ENCODE measurements around the gene RAB6C. TPM values are rescaled to one million over a fixed set of nuclear protein-coding genes. Genes with fewer than 3 reads are reported as not detected.
"Not testable (repeated sequence)": the region's sequence is repeated elsewhere in the genome, so short reads cannot be mapped to it uniquely, and the experiment has no call there.

The RAB6C gene
- total and polyA plus RNA-seq, 2 of the 8 experiments (the other 6 are each of a cell fraction or from before 2014, with no cell fraction given) = 0.03 to 0.09 TPM

DNA sequence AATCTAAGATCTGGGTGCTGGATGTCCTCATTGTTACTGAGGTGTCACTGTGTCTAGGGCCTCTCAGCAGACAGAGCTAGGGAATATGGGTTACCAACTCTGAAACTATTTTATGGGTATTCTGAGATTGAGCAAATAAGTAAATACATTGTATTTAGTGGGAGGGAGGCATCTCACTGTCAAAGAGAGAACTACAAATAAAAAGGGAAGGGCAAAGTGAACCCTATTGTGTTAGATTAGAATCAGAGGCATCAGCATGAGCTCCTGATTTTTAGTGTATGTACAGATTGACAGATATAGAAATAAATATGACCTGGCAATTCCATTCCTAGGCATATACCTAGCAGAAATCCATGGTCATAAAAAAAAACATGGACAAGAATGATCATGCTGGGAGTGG is 33.9 kb upstream of the RAB6C start:
- Histone ChIP-seq H2BK12ac (ENCODE audit: low read depth, low read length) (no peak overlapping the region), H2BK15ac (ENCODE audit: low read length) (no peak overlapping the region), H4K20me1 (replicated peaks in 1 of 2; ENCODE audit: control insufficient read depth in 1 of 2, insufficient read depth in 2 of 2, low read length in 2 of 2) (no peaks in the 10 kb centered on the region), H4K8ac (ENCODE audit: extremely low read depth, insufficient read depth, low read length) (no peak overlapping the region), H2BK120ac (replicated peaks; ENCODE audit: low read depth, low read length) (no peak overlapping the region), H2AK5ac (ENCODE audit: low read depth, low read length) (no peak overlapping the region), H3K23ac (ENCODE audit: insufficient read length) (no peak overlapping the region), H3K27ac (ENCODE audit: low read depth, low read length) (no peak overlapping the region), H3K56ac (replicated peaks; ENCODE audit: insufficient read length, low read depth, low read length) (no peak overlapping the region), H3K4ac (replicated peaks; ENCODE audit: insufficient read length, low read depth, low read length) (no peak overlapping the region), H3K36me3 (ENCODE audit: control insufficient read depth in 2 of 4, insufficient read depth in 4 of 4, low read length in 3 of 4) (no peaks in the 10 kb centered on the region), H3K18ac (ENCODE audit: extremely low read depth, low read length) (no peak overlapping the region), H4K5ac (ENCODE audit: insufficient read length, low read depth, low read length) (no peak overlapping the region), H3K14ac (ENCODE audit: insufficient read length) (no peak overlapping the region), H3K4me3 (ENCODE audit: extremely low read depth in 1 of 4, insufficient read depth in 2 of 4, low read depth in 3 of 4, low read length in 4 of 4) (no peak overlapping the region), H2BK20ac (ENCODE audit: low read length) (no peak overlapping the region), H3K79me2 (ENCODE audit: control insufficient read depth in 1 of 2, insufficient read depth in 2 of 2, low read length in 2 of 2) (no peaks in the 10 kb centered on the region), H4K91ac (replicated peaks; ENCODE audit: insufficient read length, low read length) (no peak overlapping the region), H3K4me1 (replicated peaks in 1 of 4; ENCODE audit: control insufficient read depth in 3 of 4, insufficient read depth in 4 of 4, low read length in 3 of 4) (no peaks in the 10 kb centered on the region), H3K4me2 (ENCODE audit: insufficient read depth in 1 of 2, low read depth in 2 of 2, low read length in 2 of 2) (no peak overlapping the region), H3K27me3 (replicated peaks in 1 of 4; ENCODE audit: control insufficient read depth in 3 of 4, extremely low read depth in 1 of 4, insufficient read depth in 3 of 4, low read length in 3 of 4) (no peaks in the 10 kb centered on the region), H3K9me3 (ENCODE audit: insufficient read depth in 2 of 2, low read depth in 1 of 2, low read length in 1 of 2) (no peaks in the 10 kb centered on the region), H3K23me2 (ENCODE audit: low read depth, low read length) (no peaks in the 10 kb centered on the region), H3K9ac (replicated peaks in 1 of 4; ENCODE audit: extremely low read depth in 1 of 4, low read depth in 3 of 4, low read length in 3 of 4) (no peak overlapping the region), H2AFZ (ENCODE audit: low read length) (no peak overlapping the region), H2BK5ac (ENCODE audit: low read depth, low read length) (no peak overlapping the region), H3K79me1 (ENCODE audit: low read depth, low read length) (no peaks in the 10 kb centered on the region)
- ChIA-PET POLR2A (ENCODE audit: partially characterized antibody) (no interaction called here), CTCF (ENCODE audit: partially characterized antibody) (no interaction called here)
- TF ChIP-seq POU5F1 (IDR thresholded peaks at IDR 0.05; ENCODE audit: low read depth, low read length) = no peak
- FAIRE-seq = no peak
- no peak for DNase-seq (ENCODE audit: low read depth in 1 of 2, low spot score in 2 of 2)

DNA sequence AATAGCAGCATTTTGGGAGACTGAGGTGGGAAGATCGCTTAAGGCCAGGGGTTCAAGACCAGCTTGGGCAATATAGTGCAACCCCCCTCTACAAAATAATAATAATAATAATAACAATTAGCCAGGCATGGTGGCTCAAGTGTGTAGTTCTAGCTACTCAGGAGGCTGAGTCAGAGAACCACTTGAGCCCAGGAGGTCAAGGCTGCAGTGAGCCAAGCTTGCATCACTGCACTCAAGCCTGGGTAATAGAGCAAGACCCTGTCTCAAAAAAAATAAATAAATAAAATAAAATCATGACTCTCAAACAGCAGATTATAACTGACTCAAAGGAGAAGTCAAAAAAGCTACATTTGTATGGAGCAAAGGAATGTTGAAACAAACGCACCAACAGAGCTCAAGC is 31.8 kb upstream of the RAB6C start:
- H3K4ac ChIP-seq (replicated peaks; ENCODE audit: insufficient read length, low read depth, low read length); H2AK5ac ChIP-seq (ENCODE audit: low read depth, low read length); H4K91ac ChIP-seq (replicated peaks; ENCODE audit: insufficient read length, low read length); H2AFZ ChIP-seq (ENCODE audit: low read length); H3K23me2 ChIP-seq (ENCODE audit: low read depth, low read length); H3K79me2 ChIP-seq (ENCODE audit: control insufficient read depth in 1 of 2, insufficient read depth in 2 of 2, low read length in 2 of 2); H3K4me1 ChIP-seq (replicated peaks in 1 of 4; ENCODE audit: control insufficient read depth in 3 of 4, insufficient read depth in 4 of 4, low read length in 3 of 4); H3K56ac ChIP-seq (replicated peaks; ENCODE audit: insufficient read length, low read depth, low read length); DNase-seq (ENCODE audit: low read depth in 1 of 2, low spot score in 2 of 2); H3K18ac ChIP-seq (ENCODE audit: extremely low read depth, low read length); FAIRE-seq; H2BK20ac ChIP-seq (ENCODE audit: low read length); H3K9ac ChIP-seq (replicated peaks in 1 of 4; ENCODE audit: extremely low read depth in 1 of 4, low read depth in 3 of 4, low read length in 3 of 4); H3K4me2 ChIP-seq (ENCODE audit: insufficient read depth in 1 of 2, low read depth in 2 of 2, low read length in 2 of 2); H2BK120ac ChIP-seq (replicated peaks; ENCODE audit: low read depth, low read length); H2BK5ac ChIP-seq (ENCODE audit: low read depth, low read length); H4K20me1 ChIP-seq (replicated peaks in 1 of 2; ENCODE audit: control insufficient read depth in 1 of 2, insufficient read depth in 2 of 2, low read length in 2 of 2); H3K79me1 ChIP-seq (ENCODE audit: low read depth, low read length); H3K4me3 ChIP-seq (ENCODE audit: extremely low read depth in 1 of 4, insufficient read depth in 2 of 4, low read depth in 3 of 4, low read length in 4 of 4); H4K5ac ChIP-seq (ENCODE audit: insufficient read length, low read depth, low read length); H2BK15ac ChIP-seq (ENCODE audit: low read length); H3K9me3 ChIP-seq (ENCODE audit: insufficient read depth in 2 of 2, low read depth in 1 of 2, low read length in 1 of 2); H3K36me3 ChIP-seq (ENCODE audit: control insufficient read depth in 2 of 4, insufficient read depth in 4 of 4, low read length in 3 of 4); CTCF ChIA-PET (ENCODE audit: partially characterized antibody); POLR2A ChIA-PET (ENCODE audit: partially characterized antibody); H3K14ac ChIP-seq (ENCODE audit: insufficient read length); H2BK12ac ChIP-seq (ENCODE audit: low read depth, low read length); H4K8ac ChIP-seq (ENCODE audit: extremely low read depth, insufficient read depth, low read length); H3K27ac ChIP-seq (ENCODE audit: low read depth, low read length); H3K27me3 ChIP-seq (replicated peaks in 1 of 4; ENCODE audit: control insufficient read depth in 3 of 4, extremely low read depth in 1 of 4, insufficient read depth in 3 of 4, low read length in 3 of 4); H3K23ac ChIP-seq (ENCODE audit: insufficient read length): not testable (repeated sequence)
- WGBS, 2 experiments (ENCODE audit: extremely low coverage in 1 of 2, insufficient coverage in 1 of 2, insufficient read length in 1 of 2, insufficient replicate concordance in 2 of 2, low coverage in 1 of 2, low lambda C conversion rate in 2 of 2, missing lambda C conversion rate in 1 of 2) = 50% methylated on average over 2 of the region's 2 CpGs; no CpG with 5 or more reads in 1 of the 2 experiments
